Glutamatergic neuron (in vitro differentiated cells): ENCODE measurements around the gene AHSP. TPM values are rescaled to one million over a fixed set of nuclear protein-coding genes. Genes with fewer than 3 reads are reported as not detected.
"Not testable (repeated sequence)": the region's sequence is repeated elsewhere in the genome, so short reads cannot be mapped to it uniquely, and the experiment has no call there.

Source experiments
- DNase-seq: peaks from one replicate; pipeline ENCODE4 v3.0.0; 2022
- H3K27ac Mint-ChIP-seq: one replicate; pipeline ENCODE4 v1.8.0; 2020; ENCODE audit warnings: mild to moderate bottlenecking, mixed read lengths, inconsistent platforms; ENCODE audit not compliant: unreplicated experiment
- H3K27me3 Mint-ChIP-seq: one replicate; pipeline ENCODE4 v1.8.0; 2020; ENCODE audit warnings: mild to moderate bottlenecking, moderate library complexity, mixed read lengths, inconsistent platforms; ENCODE audit not compliant: unreplicated experiment
- H3K36me3 Mint-ChIP-seq: one replicate; pipeline ENCODE4 v1.8.0; 2020; ENCODE audit warnings: mild to moderate bottlenecking, mixed read lengths, inconsistent platforms; ENCODE audit not compliant: unreplicated experiment
- H3K4me1 Mint-ChIP-seq: one replicate; pipeline ENCODE4 v1.8.0; 2020; ENCODE audit warnings: mild to moderate bottlenecking, low read depth, mixed read lengths, inconsistent platforms; ENCODE audit not compliant: unreplicated experiment
- H3K4me3 Mint-ChIP-seq: one replicate; pipeline ENCODE4 v1.8.0; 2020; ENCODE audit warnings: mild to moderate bottlenecking, mixed read lengths, inconsistent platforms; ENCODE audit not compliant: unreplicated experiment
- H3K9me3 Mint-ChIP-seq: one replicate; pipeline ENCODE4 v1.8.0; 2020; ENCODE audit warnings: mild to moderate bottlenecking, moderate library complexity, mixed read lengths, inconsistent platforms; ENCODE audit not compliant: unreplicated experiment
- CTCF ChIP-seq: fragments of 200-600 bp; sonication (generic); IDR thresholded peaks from one replicate; pipeline ENCODE4 v1.5.0; 2021; ENCODE audit not compliant: partially characterized antibody, unreplicated experiment
- total RNA-seq: library from RNA; stranded (reverse); fragmentation: NEBNext Ultra II Directional; extraction: Animal tissue kit (Norgen Biotek cat#: 25700); gene quantifications from one replicate; pipeline ENCODE4 v1.2.1, GENCODE V29; 2021; ENCODE audit not compliant: unreplicated experiment

Gene AHSP
- total RNA-seq, 1 donor from 2014 or later: not detected

GRCh38 chr16:31535737-31536136 lies 8.0 kb downstream of the AHSP start:
- Mint-ChIP-seq H3K36me3 (peaks cover 9% of the 10 kb centered on the region), H3K27me3 (peaks cover 10% of the 10 kb centered on the region), H3K9me3 (peaks cover 5% of the 10 kb centered on the region), H3K27ac (no peak overlapping the region), H3K4me3 (no peak overlapping the region), H3K4me1 (no peaks in the 10 kb centered on the region)
- TF ChIP-seq CTCF: no peak
- no peak for DNase-seq

GRCh38 chr16:31536804-31537361 lies 9.2 kb downstream of the AHSP start:
- Mint-ChIP-seq H3K27me3 (peaks cover 10% of the 10 kb centered on the region), H3K9me3 (peaks cover 5% of the 10 kb centered on the region), H3K36me3 (peaks cover 9% of the 10 kb centered on the region), H3K27ac (no peak overlapping the region), H3K4me3 (peak overlapping the region; percentile 74), H3K4me1 (no peaks in the 10 kb centered on the region)
- no peak for TF ChIP-seq CTCF
- DNase-seq: no peak

- no peak for TF ChIP-seq CTCF
- H3K27me3 Mint-ChIP-seq: peaks cover 10% of the 10 kb centered on the region
- no peaks in the 10 kb centered on the region for H3K4me1 Mint-ChIP-seq
- DNase-seq: peak; percentile 25
- no peak overlapping the region for H3K27ac Mint-ChIP-seq
- H3K4me3 Mint-ChIP-seq: peak overlapping the region; percentile 65
- peaks cover 5% of the 10 kb centered on the region for H3K9me3 Mint-ChIP-seq
- H3K36me3 Mint-ChIP-seq: peaks cover 9% of the 10 kb centered on the region
Observed at GRCh38 chr16:31537362-31538242, 9.9 kb downstream of the AHSP start.

- not testable (repeated sequence) for H3K27me3 Mint-ChIP-seq, DNase-seq, H3K36me3 Mint-ChIP-seq, H3K27ac Mint-ChIP-seq, H3K4me3 Mint-ChIP-seq, H3K9me3 Mint-ChIP-seq, H3K4me1 Mint-ChIP-seq
Observed at GRCh38 chr16:31538243-31538598, 10.5 kb downstream of the AHSP start.

- DNase-seq, H3K9me3 Mint-ChIP-seq, H3K27me3 Mint-ChIP-seq, H3K27ac Mint-ChIP-seq, H3K4me3 Mint-ChIP-seq, H3K4me1 Mint-ChIP-seq: not testable (repeated sequence)
- peaks cover 12% of the 10 kb centered on the region for H3K36me3 Mint-ChIP-seq
Observed at GRCh38 chr16:31539762-31540161, 12.1 kb downstream of the AHSP start.

- DNase-seq: no peak
- Mint-ChIP-seq H3K4me1 (no peaks in the 10 kb centered on the region), H3K27ac (no peak overlapping the region), H3K4me3 (no peak overlapping the region), H3K9me3 (peaks cover 5% of the 10 kb centered on the region), H3K36me3 (peaks cover 15% of the 10 kb centered on the region), H3K27me3 (peaks cover 5% of the 10 kb centered on the region)
- no peak for TF ChIP-seq CTCF
Observed at GRCh38 chr16:31542763-31543162, 15.1 kb downstream of the AHSP start.
